HFFc6 (cell line): Measurements from ENCODE around the gene RAD51AP1. TPM values are rescaled to one million over a fixed set of nuclear protein-coding genes. Genes with fewer than 3 reads are reported as not detected.

Experiments
- DNase-seq: peaks from one replicate; pipeline ENCODE4 v3.0.0-alpha.2; 2018
- H3K27ac Mint-ChIP-seq: 2 replicates; pipeline ENCODE4 v1.8.0; 2020; ENCODE audit warnings: mild to moderate bottlenecking, mixed read lengths
- H3K27me3 Mint-ChIP-seq: 2 replicates; pipeline ENCODE4 v1.8.0; 2021; ENCODE audit warnings: mild to moderate bottlenecking, moderate library complexity, mixed read lengths; ENCODE audit not compliant: insufficient read depth
- H3K36me3 Mint-ChIP-seq: 2 replicates; pipeline ENCODE4 v1.8.0; 2021; ENCODE audit warnings: low read depth, mixed read lengths
- H3K4me1 Mint-ChIP-seq: 2 replicates; pipeline ENCODE4 v1.8.0; 2020; ENCODE audit warnings: low read depth, mixed read lengths
- H3K4me3 Mint-ChIP-seq: 2 replicates; pipeline ENCODE4 v1.8.0; 2020; ENCODE audit warnings: mild to moderate bottlenecking, moderate library complexity, mixed read lengths
- H3K9me3 Mint-ChIP-seq: 2 replicates; pipeline ENCODE4 v1.8.0; 2020; ENCODE audit warnings: mild to moderate bottlenecking, mixed read lengths
- CTCF ChIP-seq: fragments of 200-600 bp; sonication (generic); IDR thresholded peaks from 2 replicates; pipeline ENCODE4 v1.5.0; 2021; ENCODE audit warnings: antibody characterized with exemption, mild to moderate bottlenecking
- total RNA-seq, 6 experiments: library from RNA; stranded (reverse); fragmentation: NEBNext Ultra II Directional; extraction: Animal tissue kit (Norgen Biotek cat#: 25700); gene quantifications; 2 replicates in 1 of 6; 3 replicates in 5 of 6; pipeline ENCODE4 v1.2.3, GENCODE V29; 2021

Gene RAD51AP1
- total RNA-seq, 6 experiments from 2014 or later, result 9.3 to 20.2 (median 18.0) TPM

DNA sequence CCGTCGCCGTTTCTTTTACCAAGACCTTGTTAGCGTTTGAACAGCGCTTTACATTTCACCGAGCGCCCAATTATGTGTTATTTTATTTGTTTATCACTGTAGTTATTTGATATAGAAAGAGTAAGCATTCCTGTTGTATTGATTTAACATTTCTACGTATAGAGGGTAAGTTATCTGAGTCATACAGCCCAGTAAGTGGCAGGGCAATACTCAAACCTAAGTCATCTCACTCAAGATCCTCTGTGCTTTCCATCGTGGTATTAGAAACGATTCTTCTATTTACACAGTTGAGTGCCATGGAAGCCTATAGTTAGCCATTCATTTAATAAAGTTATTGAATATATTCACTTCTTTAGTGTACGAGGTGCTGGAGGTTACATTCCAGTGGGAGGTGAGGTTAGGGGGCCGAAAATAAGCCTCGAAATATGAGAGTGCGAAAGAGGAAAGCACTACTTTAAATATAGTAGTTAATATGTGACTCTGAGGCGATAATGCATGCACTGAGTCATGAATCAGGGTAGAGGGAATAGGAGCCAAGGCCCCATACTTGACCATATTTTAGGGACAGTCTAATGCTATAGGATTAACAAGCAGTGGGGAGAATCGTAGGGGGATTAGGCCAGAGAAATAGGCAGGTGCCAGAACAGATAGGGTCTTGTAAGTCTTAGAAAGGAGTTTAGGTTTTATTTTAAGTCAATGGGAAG, 629 bp downstream of the RAD51AP1 start:
- Mint-ChIP-seq H3K27ac (peak overlapping the region; percentile 99), H3K36me3 (no peaks in the 10 kb centered on the region), H3K4me3 (peak overlapping the region; percentile 99), H3K9me3 (no peaks in the 10 kb centered on the region), H3K4me1 (peaks cover 30% of the 10 kb centered on the region), H3K27me3 (no peaks in the 10 kb centered on the region; the same call in 1 of the 2 replicates)
- no peak for DNase-seq
- no peak for TF ChIP-seq CTCF

DNA sequence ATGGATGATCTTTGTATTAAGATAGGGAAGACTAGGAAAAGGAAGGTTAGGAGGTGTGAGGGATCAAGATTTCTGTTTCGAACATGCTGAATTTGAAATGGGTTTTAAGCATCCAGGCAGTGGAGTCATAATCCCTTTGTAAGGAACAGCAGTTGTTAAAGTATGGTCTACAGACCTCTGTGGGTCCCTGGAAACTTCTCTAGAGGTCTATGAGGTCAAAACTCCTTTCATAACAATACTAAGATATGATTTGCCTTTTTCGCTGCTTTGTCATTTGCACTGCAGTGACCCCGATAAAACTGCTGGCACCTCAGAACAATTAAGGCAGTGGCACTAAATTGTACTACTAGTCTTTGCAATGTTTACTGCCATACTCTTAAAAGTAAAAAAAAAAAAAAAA, 1.5 kb downstream of the RAD51AP1 start:
- no peaks in the 10 kb centered on the region; the same call in 1 of the 2 replicates for H3K36me3 Mint-ChIP-seq
- no peaks in the 10 kb centered on the region for H3K9me3 Mint-ChIP-seq
- peak overlapping the region; percentile 99; the same call in 1 of the 2 replicates for H3K27ac Mint-ChIP-seq
- H3K27me3 Mint-ChIP-seq, result no peaks in the 10 kb centered on the region; the same call in 1 of the 2 replicates
- H3K4me3 Mint-ChIP-seq, result peak overlapping the region; percentile 99
- TF ChIP-seq CTCF, result no peak
- DNase-seq, result no peak
- peaks cover 30% of the 10 kb centered on the region for H3K4me1 Mint-ChIP-seq

DNA sequence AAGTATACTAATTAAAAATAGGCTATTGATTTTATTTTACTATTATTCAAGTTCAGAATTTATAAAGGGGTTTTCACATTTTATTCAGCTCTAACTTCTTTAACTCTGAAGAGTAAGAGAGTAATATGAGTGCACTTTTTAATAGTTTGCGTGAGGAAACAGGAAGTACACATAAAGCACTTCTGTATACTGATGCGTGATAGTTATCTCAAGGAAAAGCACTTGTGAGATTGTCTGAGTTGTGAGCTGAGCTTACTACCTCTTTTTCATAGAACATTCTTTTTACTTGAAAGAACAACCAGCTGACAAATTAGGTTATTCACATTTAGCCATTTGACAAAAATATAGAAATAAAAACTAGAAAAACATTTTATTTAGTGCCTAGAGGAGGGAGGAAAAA, 1.9 kb downstream of the RAD51AP1 start:
- DNase-seq, result no peak
- Mint-ChIP-seq H3K4me1 (peaks cover 30% of the 10 kb centered on the region), H3K9me3 (no peaks in the 10 kb centered on the region), H3K4me3 (no peak overlapping the region), H3K27ac (no peak overlapping the region), H3K27me3 (no peaks in the 10 kb centered on the region; the same call in 1 of the 2 replicates), H3K36me3 (no peaks in the 10 kb centered on the region; the same call in 1 of the 2 replicates)
- no peak for TF ChIP-seq CTCF

DNA sequence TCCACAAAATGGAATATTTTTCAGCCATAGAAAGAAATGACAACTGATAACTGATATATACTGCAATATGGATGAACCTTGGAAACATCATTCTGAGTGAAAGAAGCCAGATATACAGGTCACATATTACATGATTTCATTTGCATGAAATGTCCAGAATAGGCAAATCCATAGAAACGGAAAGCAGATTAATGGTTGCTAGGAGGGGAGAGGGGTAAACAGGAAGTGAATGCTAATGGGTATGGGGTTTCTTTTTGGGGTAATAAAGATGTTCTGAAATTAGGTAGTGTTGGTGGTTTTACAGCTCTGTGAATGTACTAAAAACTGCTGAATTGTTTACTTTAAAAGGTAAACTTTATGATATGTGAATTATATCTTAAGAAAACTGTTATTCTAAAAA, 6.5 kb downstream of the RAD51AP1 start:
- H3K9me3 Mint-ChIP-seq, result no peaks in the 10 kb centered on the region
- H3K27ac Mint-ChIP-seq, result no peak overlapping the region
- no peak for DNase-seq
- no peaks in the 10 kb centered on the region; the same call in 1 of the 2 replicates for H3K36me3 Mint-ChIP-seq
- peaks cover 1% of the 10 kb centered on the region for H3K4me1 Mint-ChIP-seq
- H3K27me3 Mint-ChIP-seq, result no peaks in the 10 kb centered on the region
- TF ChIP-seq CTCF, result no peak
- no peak overlapping the region for H3K4me3 Mint-ChIP-seq

DNA sequence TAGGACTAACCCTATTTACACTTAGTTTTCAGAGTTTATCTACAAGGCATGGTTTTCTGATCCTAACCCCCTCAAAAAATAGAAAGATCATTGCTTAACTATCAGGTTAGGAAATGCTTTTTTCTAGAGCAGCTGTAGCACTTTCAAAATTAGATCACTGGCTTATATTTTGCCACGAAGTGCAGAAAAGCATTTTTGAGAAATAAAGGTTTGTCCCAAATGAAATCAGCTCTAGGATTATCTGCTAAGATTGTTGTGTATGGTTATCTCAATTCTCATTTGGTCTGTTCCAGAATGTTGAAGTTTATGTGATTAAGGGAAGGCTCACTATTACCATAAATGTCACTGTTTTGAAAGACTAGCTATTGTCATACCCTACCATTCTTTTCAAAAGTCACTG, 13.5 kb downstream of the RAD51AP1 start:
- no peak for DNase-seq
- Mint-ChIP-seq H3K27me3 (peaks cover 3% of the 10 kb centered on the region; the same call in 1 of the 2 replicates), H3K27ac (no peak overlapping the region), H3K4me3 (no peak overlapping the region), H3K4me1 (no peaks in the 10 kb centered on the region), H3K36me3 (no peaks in the 10 kb centered on the region), H3K9me3 (no peaks in the 10 kb centered on the region)
- TF ChIP-seq CTCF, result no peak
